ENCODE measurements around the gene WDR48.

- TF ChIP-seq EZH2 (IDR thresholded peaks at IDR 0.05; ENCODE audit: borderline replicate concordance, low read depth, low read length, poor library complexity, severe bottlenecking), result no peak
- no peak for TF ChIP-seq CTCF (conservative IDR thresholded peaks at IDR 0.05; ENCODE audit: low read depth, low read length)
Observed at GRCh38 chr3:39133822-39134221, 82.0 kb downstream of the WDR48 start.
